Tibial nerve (tissue), 4 donors: ENCODE measurements around the gene RBM34.

Source experiments
- EP300 ChIP-seq, 2 donors: sonication (generic); formaldehyde crosslinking; IDR thresholded peaks; one replicate each; pipeline ENCODE4 v1.6.1; 2017; ENCODE audit warnings: antibody characterized with exemption in 2 of 2, mild to moderate bottlenecking in 1 of 2
- POLR2A ChIP-seq, 2 donors: fragments of 450-650 bp; IDR thresholded peaks; one replicate each; pipeline ENCODE4 v1.6.1; 2017; ENCODE audit warnings: antibody characterized with exemption in 2 of 2, mild to moderate bottlenecking in 2 of 2, moderate library complexity in 2 of 2
- TF ChIP-seq, protein P1 (sequence below), 5 experiments: fragments of 200-600 bp in 3 of 5; fragments of 450-650 bp in 2 of 5; sonication (generic) in 3 of 5; IDR thresholded peaks; one replicate each; pipeline ENCODE4 v1.5.1; 2016 to 2019; ENCODE audit warnings: antibody characterized with exemption in 5 of 5, mild to moderate bottlenecking in 3 of 5, moderate library complexity in 2 of 5

DNA sequence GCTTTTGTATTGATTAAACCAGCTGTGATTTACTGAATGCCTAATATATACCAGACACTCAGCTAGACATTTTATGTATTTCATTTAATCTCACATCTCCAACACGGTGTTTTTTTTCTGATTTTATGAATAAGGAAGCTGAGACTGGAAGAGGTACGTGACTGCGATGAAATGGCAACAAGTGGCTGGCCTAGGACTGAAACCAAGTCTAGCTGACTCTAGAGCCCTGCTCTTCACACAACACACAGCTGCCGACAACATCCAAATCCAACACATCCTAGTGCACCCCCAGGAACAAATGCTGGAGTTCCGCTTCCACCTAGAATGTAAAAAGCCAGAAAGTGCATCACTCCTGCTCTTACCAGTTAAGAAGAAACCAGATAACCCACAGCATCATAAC lies 21.7 kb downstream of the RBM34 start:
- TF ChIP-seq, protein P1, sequence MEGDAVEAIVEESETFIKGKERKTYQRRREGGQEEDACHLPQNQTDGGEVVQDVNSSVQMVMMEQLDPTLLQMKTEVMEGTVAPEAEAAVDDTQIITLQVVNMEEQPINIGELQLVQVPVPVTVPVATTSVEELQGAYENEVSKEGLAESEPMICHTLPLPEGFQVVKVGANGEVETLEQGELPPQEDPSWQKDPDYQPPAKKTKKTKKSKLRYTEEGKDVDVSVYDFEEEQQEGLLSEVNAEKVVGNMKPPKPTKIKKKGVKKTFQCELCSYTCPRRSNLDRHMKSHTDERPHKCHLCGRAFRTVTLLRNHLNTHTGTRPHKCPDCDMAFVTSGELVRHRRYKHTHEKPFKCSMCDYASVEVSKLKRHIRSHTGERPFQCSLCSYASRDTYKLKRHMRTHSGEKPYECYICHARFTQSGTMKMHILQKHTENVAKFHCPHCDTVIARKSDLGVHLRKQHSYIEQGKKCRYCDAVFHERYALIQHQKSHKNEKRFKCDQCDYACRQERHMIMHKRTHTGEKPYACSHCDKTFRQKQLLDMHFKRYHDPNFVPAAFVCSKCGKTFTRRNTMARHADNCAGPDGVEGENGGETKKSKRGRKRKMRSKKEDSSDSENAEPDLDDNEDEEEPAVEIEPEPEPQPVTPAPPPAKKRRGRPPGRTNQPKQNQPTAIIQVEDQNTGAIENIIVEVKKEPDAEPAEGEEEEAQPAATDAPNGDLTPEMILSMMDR (IDR thresholded peaks at IDR 0.05) = no peak
- no peak for TF ChIP-seq EP300 (IDR thresholded peaks at IDR 0.05)
- no peak for TF ChIP-seq POLR2A (IDR thresholded peaks at IDR 0.05)
